CD8-positive, alpha-beta memory T cell (primary cell): ENCODE results near the gene CCDC137. TPM values are rescaled to one million over a fixed set of nuclear protein-coding genes. Genes with fewer than 3 reads are reported as not detected.

Experiments used
- CTCF ChIA-PET: fragments of 350-600 bp; sonication (Branson Sonifier 250); formaldehyde crosslinking; loops from one replicate; lab custom pipeline; 2021; ENCODE audit warnings: antibody characterized with exemption; lab: Charles Lee
- POLR2A ChIA-PET: fragments of 350-600 bp; sonication (Branson Sonifier 250); formaldehyde crosslinking; loops from one replicate; lab custom pipeline; 2021; ENCODE audit warnings: antibody characterized with exemption; lab: Charles Lee
- DNase-seq, 5 donors: peaks; one replicate each; pipeline versions ENCODE4 v3.0.0 to v3.0.0-alpha.2; 2020 to 2022; ENCODE audit warnings: mixed read lengths in 1 of 5
- H3K27ac ChIP-seq: one replicate; pipeline ENCODE4 v1.7.0; 2013; ENCODE audit warnings: low read depth, mild to moderate bottlenecking, low read length, moderate library complexity
- H3K27me3 ChIP-seq: 2 replicates; pipeline ENCODE4 v1.7.0; 2013; ENCODE audit warnings: low read length, mild to moderate bottlenecking; ENCODE audit not compliant: insufficient read depth, poor library complexity, severe bottlenecking
- H3K36me3 ChIP-seq: 2 replicates; pipeline ENCODE4 v1.7.0; 2013; ENCODE audit warnings: mild to moderate bottlenecking, low read length, moderate library complexity; ENCODE audit not compliant: insufficient read depth
- H3K4me1 ChIP-seq: 2 replicates; pipeline ENCODE4 v1.7.0; 2013; ENCODE audit warnings: mild to moderate bottlenecking, low read length, moderate library complexity; ENCODE audit not compliant: insufficient read depth
- H3K4me3 ChIP-seq: 2 replicates; pipeline ENCODE4 v1.7.0; 2013; ENCODE audit warnings: mild to moderate bottlenecking, low read length
- H3K9me3 ChIP-seq: 2 replicates; pipeline ENCODE4 v1.7.0; 2013; ENCODE audit warnings: mild to moderate bottlenecking, low read length
- H3K27ac Mint-ChIP-seq, 8 donors: one replicate each; pipeline ENCODE4 v1.8.0; 2020 to 2021; ENCODE audit warnings: mixed read lengths in 8 of 8, mild to moderate bottlenecking in 6 of 8, inconsistent platforms in 3 of 8, moderate library complexity in 3 of 8
- H3K27me3 Mint-ChIP-seq, 2 donors: one replicate each; pipeline ENCODE4 v1.8.0; 2020 to 2021; ENCODE audit warnings: mixed read lengths in 2 of 2, mild to moderate bottlenecking in 1 of 2, moderate library complexity in 1 of 2
- H3K36me3 Mint-ChIP-seq, 3 donors: one replicate each; pipeline ENCODE4 v1.8.0; 2020 to 2021; ENCODE audit warnings: mixed read lengths in 3 of 3, inconsistent platforms in 1 of 3, mild to moderate bottlenecking in 1 of 3
- H3K4me1 Mint-ChIP-seq, 3 donors: one replicate each; pipeline ENCODE4 v1.8.0; 2020 to 2021; ENCODE audit warnings: mixed read lengths in 3 of 3, inconsistent platforms in 1 of 3, mild to moderate bottlenecking in 1 of 3
- H3K4me3 Mint-ChIP-seq, 7 donors: one replicate each; pipeline ENCODE4 v1.8.0; 2020 to 2021; ENCODE audit warnings: mixed read lengths in 7 of 7, mild to moderate bottlenecking in 6 of 7, moderate library complexity in 4 of 7, inconsistent platforms in 2 of 7
- H3K9me3 Mint-ChIP-seq, 5 donors: one replicate each; pipeline ENCODE4 v1.8.0; 2020 to 2022; ENCODE audit warnings: mixed read lengths in 5 of 5, mild to moderate bottlenecking in 3 of 5, moderate library complexity in 2 of 5, inconsistent platforms in 1 of 5
- polyA plus RNA-seq: library from polyadenylated mRNA; unstranded; fragments of 300-500 nt; fragmentation: Illumina TruSeq; gene quantifications from one replicate; pipeline ENCODE4 v1.2.3, GENCODE V29; 2021
- total RNA-seq, 2 experiments: library from RNA; stranded (reverse); gene quantifications; one replicate each; pipeline ENCODE4 v1.2.3, GENCODE V29; 2021

CCDC137 gene
- total and polyA plus RNA-seq, 3 experiments from 2014 or later = 22.2 to 70.7 (median 68.6) TPM

DNA sequence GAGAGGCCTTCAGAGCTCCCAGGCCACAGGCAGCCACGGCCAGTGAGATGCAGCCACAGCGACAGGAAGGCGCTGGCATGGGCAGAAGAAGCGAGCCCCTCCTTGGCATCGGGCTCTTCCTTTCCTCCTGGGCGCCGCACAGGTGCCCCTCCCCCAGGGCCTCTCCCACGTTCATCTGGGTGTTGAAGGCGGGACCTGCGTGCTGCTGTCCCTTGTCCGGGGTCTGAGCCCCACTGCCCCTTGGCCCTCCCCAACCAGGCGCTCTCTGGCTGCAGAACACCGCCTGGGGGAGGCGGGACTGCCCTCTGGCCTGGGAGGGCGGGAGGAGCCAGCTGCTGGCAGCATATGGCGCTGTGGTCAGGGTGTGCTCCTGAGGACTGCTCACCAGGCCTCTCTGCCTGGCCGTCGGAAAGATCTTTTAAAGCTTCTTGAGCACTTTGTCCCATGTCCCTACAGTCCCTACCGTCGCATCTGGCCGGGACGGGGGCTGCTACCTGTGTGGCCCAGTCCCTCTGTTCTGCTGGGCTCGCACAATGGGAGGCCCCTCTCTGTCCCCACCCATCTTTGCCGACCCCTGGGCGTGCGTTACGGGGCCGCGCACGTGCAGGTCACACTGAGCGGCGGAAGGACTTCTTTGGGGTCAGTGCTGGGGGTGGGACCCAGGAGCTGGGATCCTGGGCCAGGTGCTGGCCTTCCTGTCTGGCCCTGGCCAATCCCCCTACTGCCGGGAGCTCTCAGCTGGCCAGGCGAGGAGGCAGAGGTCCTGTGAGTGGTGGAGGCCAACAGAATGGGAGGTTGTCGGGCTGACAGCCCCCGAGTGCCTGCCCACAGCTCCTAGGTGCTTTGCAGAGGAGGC is 47.2 kb downstream of the CCDC137 start:
- no peaks in the 10 kb centered on the region for H3K27me3 ChIP-seq
- peaks cover 27% of the 10 kb centered on the region for H3K4me1 ChIP-seq
- H3K9me3 ChIP-seq = no peaks in the 10 kb centered on the region
- Mint-ChIP-seq H3K27me3 (no peaks in the 10 kb centered on the region), H3K9me3 (peaks cover 0 to 1% (median 0%) of the 10 kb centered on the region in 5 donors), H3K36me3 (peaks cover 0 to 2% (median 0%) of the 10 kb centered on the region in 3 donors), H3K27ac (no peak overlapping the region), H3K4me1 (peaks cover 8 to 25% (median 16%) of the 10 kb centered on the region in 3 donors), H3K4me3 (peak overlapping the region in 5 of 7 donors; percentile 8 to 88 (median 80))
- H3K36me3 ChIP-seq = no peaks in the 10 kb centered on the region
- ChIA-PET CTCF (no interaction called here), POLR2A (interaction anchor here (0.9 to 1.5 kb wide), 2 partner anchors 11 to 30 kb away, joined by 5 to 6 read pairs; partner anchors contain the start of genes ARL16, HGS and MRPL12)
- H3K27ac ChIP-seq = peak overlapping the region; percentile 27
- no peak overlapping the region for H3K4me3 ChIP-seq
- DNase-seq = peak in 1 of 5 donors; percentile 47

DNA sequence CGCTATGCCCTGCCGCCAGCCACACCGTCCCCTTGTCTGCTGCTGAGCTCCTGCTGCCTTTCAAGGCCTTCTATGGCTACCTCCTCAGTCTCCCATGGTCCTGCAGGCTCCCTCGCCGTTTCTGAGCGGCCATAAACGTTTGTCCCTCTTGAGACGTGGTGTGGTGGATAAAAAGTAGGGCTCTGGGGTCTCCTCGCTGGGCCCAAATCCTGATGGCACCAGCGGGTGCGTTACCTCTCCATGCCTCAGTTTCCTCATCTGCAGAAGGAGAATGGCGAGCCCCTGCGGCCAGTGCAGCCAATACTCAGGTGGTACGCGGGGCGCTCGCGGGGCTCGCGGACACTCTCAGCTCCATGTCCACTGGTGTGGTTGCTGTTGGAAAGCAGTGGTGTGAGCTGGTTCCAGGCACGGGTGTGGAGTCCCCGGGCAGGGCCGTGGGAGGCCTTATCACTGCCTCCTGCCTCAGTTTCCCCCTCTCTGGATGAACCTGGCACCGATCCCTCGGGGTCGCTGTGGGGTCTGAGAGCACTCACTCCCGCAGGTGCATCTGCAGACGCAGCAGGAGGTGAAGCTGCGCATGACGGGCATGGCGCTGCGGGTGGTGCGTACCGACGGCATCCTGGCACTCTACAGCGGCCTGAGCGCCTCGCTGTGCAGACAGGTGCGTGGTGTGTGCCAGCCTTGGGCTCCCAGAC is 48.0 kb downstream of the CCDC137 start:
- Histone ChIP-seq H3K9me3 (no peaks in the 10 kb centered on the region), H3K4me1 (peaks cover 27% of the 10 kb centered on the region), H3K27me3 (no peaks in the 10 kb centered on the region), H3K27ac (no peak overlapping the region), H3K4me3 (no peak overlapping the region), H3K36me3 (no peaks in the 10 kb centered on the region)
- Mint-ChIP-seq H3K9me3 (peaks cover 0 to 1% (median 0%) of the 10 kb centered on the region in 5 donors), H3K27ac (peak overlapping the region in 1 of 8 donors; percentile 82), H3K36me3 (no peaks in the 10 kb centered on the region), H3K4me3 (peak overlapping the region in 2 of 7 donors; percentile 11 to 80), H3K27me3 (no peaks in the 10 kb centered on the region), H3K4me1 (peaks cover 8 to 25% (median 16%) of the 10 kb centered on the region in 3 donors)
- DNase-seq = no peak
- ChIA-PET POLR2A (no interaction called here), CTCF (no interaction called here)

DNA sequence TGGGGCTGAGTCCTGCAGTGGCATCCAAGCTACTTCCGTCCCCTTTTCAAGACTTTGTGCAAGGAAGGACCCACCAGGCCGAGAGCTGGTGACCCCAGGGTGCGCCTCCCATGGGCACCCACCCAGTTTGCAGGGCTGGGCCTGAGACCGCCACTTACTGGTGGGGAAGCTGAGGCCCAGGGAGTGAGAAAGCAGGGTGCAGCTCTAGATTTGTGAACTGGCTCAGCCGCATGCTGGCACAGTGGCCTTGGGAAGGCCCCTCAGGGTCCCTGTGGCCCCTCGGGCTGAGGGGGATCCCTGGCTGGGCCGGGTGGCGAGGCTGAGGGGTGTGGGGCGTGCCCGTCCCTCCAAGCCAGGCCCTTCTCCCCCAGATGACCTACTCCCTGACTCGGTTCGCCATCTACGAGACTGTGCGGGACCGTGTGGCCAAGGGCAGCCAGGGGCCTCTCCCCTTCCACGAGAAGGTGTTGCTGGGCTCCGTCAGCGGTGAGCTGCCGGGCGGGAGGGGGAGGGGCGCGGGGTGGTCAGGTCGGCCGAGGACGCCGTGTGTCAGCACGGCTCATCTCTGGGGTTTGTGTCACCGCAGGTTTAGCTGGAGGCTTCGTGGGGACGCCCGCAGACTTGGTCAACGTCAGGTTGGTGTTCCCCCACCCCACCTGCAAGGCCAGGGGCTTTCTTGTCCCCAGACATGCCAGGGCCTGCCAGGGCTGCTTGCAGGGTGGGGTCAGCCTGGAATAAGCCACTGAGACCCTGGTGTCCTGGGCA is 48.8 kb downstream of the CCDC137 start:
- H3K9me3 Mint-ChIP-seq = peaks cover 0 to 1% (median 0%) of the 10 kb centered on the region in 5 donors
- H3K4me3 ChIP-seq = no peak overlapping the region
- ChIA-PET CTCF (no interaction called here), POLR2A (no interaction called here)
- H3K27ac Mint-ChIP-seq = no peak overlapping the region
- no peak overlapping the region for H3K27ac ChIP-seq
- H3K9me3 ChIP-seq = no peaks in the 10 kb centered on the region
- H3K27me3 Mint-ChIP-seq = no peaks in the 10 kb centered on the region
- H3K27me3 ChIP-seq = no peaks in the 10 kb centered on the region
- H3K36me3 ChIP-seq = no peaks in the 10 kb centered on the region
- H3K36me3 Mint-ChIP-seq = no peaks in the 10 kb centered on the region
- H3K4me1 ChIP-seq = peaks cover 24% of the 10 kb centered on the region
- peaks cover 8 to 22% (median 12%) of the 10 kb centered on the region in 3 donors for H3K4me1 Mint-ChIP-seq
- no peak overlapping the region for H3K4me3 Mint-ChIP-seq
- DNase-seq = no peak

DNA sequence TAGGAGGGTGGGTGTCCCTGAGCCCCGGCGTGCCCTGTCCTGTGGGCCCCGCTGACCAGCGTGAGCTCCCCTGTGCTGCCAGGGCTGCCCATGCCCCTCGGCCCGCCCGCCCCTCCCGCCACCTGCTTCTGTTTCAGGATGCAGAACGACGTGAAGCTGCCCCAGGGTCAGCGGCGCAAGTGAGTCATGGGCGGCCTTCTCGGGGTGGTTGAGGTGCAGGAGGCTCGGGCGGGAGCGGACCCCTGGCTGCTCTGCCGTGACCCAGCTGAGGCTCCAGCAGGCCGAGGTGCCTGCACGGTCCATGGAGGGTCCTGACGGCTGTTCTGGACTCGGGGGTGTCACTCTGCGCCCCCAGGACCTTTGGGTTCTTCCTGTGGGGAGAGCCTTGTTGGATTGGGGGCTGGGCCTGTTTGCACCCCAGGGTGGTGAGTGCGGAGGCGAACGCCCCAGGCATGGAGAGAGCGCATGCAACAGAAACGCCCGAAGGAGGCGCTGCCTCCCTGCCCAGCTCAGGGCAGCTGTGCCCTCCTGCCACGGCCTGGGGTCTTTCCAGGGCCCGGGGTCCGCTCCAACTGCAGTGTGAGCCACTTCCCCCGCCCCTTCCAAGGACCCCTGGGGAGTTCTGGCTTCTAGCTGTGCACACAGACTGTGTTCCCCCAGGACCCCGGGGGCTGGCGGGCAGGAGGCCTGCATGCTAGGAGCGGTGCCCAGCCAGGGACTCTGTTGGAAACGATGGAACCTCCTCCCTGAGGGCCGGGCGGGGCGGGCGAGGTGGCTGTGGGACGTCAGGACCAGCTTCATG is 49.5 kb downstream of the CCDC137 start:
- ChIA-PET CTCF (no interaction called here), POLR2A (no interaction called here)
- H3K9me3 Mint-ChIP-seq = peaks cover 0 to 1% (median 0%) of the 10 kb centered on the region in 5 donors
- H3K4me3 ChIP-seq = no peak overlapping the region
- no peaks in the 10 kb centered on the region for H3K36me3 Mint-ChIP-seq
- H3K4me1 ChIP-seq = peaks cover 16% of the 10 kb centered on the region
- no peak overlapping the region for H3K4me3 Mint-ChIP-seq
- H3K4me1 Mint-ChIP-seq = peaks cover 3 to 15% (median 5%) of the 10 kb centered on the region in 3 donors
- no peaks in the 10 kb centered on the region for H3K27me3 ChIP-seq
- no peak for DNase-seq
- no peaks in the 10 kb centered on the region for H3K27me3 Mint-ChIP-seq
- H3K9me3 ChIP-seq = no peaks in the 10 kb centered on the region
- no peak overlapping the region for H3K27ac ChIP-seq
- H3K36me3 ChIP-seq = no peaks in the 10 kb centered on the region
- no peak overlapping the region for H3K27ac Mint-ChIP-seq

DNA sequence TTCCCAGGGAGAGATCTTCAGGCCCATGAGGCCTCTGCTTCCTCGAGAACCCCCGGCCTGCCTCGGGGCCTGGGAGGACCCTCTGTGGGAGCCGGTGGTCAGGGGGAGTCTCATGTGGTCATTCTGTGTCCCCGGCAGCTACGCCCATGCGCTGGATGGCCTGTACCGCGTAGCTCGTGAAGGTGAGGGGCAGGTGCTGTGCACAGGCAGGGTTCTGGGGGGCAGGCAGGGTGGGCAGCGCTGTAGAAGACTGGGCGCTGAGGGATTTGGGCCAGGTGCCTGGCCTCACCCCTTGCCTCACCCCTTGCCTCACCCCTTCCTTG is 50.1 kb downstream of the CCDC137 start:
- H3K27me3 ChIP-seq = no peaks in the 10 kb centered on the region
- no peak overlapping the region for H3K4me3 Mint-ChIP-seq
- peaks cover 0 to 1% (median 0%) of the 10 kb centered on the region in 5 donors for H3K9me3 Mint-ChIP-seq
- no peaks in the 10 kb centered on the region for H3K9me3 ChIP-seq
- H3K4me3 ChIP-seq = no peak overlapping the region
- no peak overlapping the region for H3K27ac Mint-ChIP-seq
- ChIA-PET CTCF (no interaction called here), POLR2A (interaction anchor here (0.6 kb wide), 1 partner anchor 323 kb away, joined by 4 read pairs; no protein-coding TSS in a partner anchor)
- H3K36me3 Mint-ChIP-seq = no peaks in the 10 kb centered on the region
- no peak for DNase-seq
- H3K27me3 Mint-ChIP-seq = no peaks in the 10 kb centered on the region
- no peak overlapping the region for H3K27ac ChIP-seq
- H3K4me1 Mint-ChIP-seq = peaks cover 3 to 10% (median 5%) of the 10 kb centered on the region in 3 donors
- no peaks in the 10 kb centered on the region for H3K36me3 ChIP-seq
- peaks cover 10% of the 10 kb centered on the region for H3K4me1 ChIP-seq

DNA sequence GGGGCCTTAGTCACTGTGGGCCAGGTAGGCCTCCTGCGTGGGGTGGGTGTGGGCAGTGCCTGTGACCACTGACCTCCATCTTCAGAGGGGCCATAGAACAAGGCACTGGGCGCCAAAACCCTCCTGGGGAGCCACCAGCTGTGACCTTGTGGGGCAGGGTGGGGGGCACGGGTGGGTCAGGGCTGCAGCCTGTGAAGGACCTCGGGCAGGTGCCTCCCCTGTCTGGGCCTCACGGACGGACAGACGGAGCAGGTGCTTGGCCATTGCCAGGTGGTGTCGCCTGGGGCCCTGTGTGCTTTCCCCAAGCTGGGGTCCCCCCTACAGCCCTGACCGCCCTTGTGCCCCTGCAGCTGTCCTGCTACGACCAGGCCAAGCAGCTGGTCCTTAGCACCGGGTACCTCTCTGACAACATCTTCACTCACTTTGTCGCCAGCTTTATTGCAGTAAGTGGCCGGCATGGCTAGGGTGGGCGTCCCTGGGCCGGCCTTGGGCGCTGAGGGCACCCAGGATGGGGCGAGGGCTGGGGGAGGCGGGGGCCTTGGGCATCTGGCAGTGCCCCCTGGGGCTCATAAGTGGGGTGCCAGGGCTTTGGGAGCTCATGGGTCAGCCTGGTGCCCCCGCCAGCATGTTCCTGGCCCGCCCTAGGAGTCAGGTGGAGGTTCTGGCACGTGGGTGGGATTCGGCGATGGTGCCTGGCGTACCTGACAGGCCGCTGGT is 50.7 kb downstream of the CCDC137 start:
- Histone ChIP-seq H3K4me3 (no peak overlapping the region), H3K4me1 (peaks cover 9% of the 10 kb centered on the region), H3K9me3 (no peaks in the 10 kb centered on the region), H3K27me3 (no peaks in the 10 kb centered on the region), H3K36me3 (no peaks in the 10 kb centered on the region), H3K27ac (no peak overlapping the region)
- Mint-ChIP-seq H3K27me3 (no peaks in the 10 kb centered on the region), H3K36me3 (no peaks in the 10 kb centered on the region), H3K4me1 (peaks cover 3 to 8% (median 5%) of the 10 kb centered on the region in 3 donors), H3K9me3 (peaks cover 0 to 1% (median 0%) of the 10 kb centered on the region in 5 donors), H3K4me3 (no peak overlapping the region), H3K27ac (peak overlapping the region in 1 of 8 donors; percentile 26)
- ChIA-PET CTCF (no interaction called here), POLR2A (interaction anchor here (0.6 kb wide), 1 partner anchor 324 kb away, joined by 4 read pairs; no protein-coding TSS in a partner anchor)
- no peak for DNase-seq

DNA sequence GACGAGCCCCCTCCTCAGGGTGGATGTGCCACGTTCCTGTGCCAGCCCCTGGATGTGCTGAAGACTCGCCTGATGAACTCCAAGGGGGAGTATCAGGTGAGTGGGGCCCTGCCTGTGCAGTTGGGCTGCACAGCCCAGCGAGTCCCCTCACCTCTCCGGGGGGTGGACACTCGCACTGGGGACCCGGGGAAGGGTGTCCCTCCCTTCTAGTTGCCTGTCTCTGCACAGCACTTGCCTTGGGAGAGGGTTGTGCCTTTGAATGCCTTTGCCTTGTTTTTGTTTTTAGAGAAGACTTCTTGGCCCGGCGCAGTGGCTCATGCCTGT is 51.2 kb downstream of the CCDC137 start:
- CTCF ChIA-PET = no interaction called here
- no peaks in the 10 kb centered on the region for H3K36me3 Mint-ChIP-seq
- Histone ChIP-seq H3K36me3 (no peaks in the 10 kb centered on the region), H3K27me3 (no peaks in the 10 kb centered on the region), H3K27ac (no peak overlapping the region), H3K4me3 (no peak overlapping the region), H3K4me1 (peaks cover 7% of the 10 kb centered on the region), H3K9me3 (no peaks in the 10 kb centered on the region)
- no peak for DNase-seq
- peaks cover 2 to 7% (median 3%) of the 10 kb centered on the region in 3 donors for H3K4me1 Mint-ChIP-seq
- POLR2A ChIA-PET = no interaction called here
- no peak overlapping the region for H3K27ac Mint-ChIP-seq
- peaks cover 0 to 1% (median 0%) of the 10 kb centered on the region in 5 donors for H3K9me3 Mint-ChIP-seq
- H3K4me3 Mint-ChIP-seq = no peak overlapping the region
- no peaks in the 10 kb centered on the region for H3K27me3 Mint-ChIP-seq
